HL-60 (cell line): ENCODE measurements around the gene CNN3.

Source experiments
- CTCF ChIP-seq: IDR thresholded peaks from one replicate; pipeline ENCODE4 v1.5.1; 2011; ENCODE audit warnings: low read length, control low read depth, inconsistent platforms; ENCODE audit not compliant: insufficient read depth
- GABPA ChIP-seq: IDR thresholded peaks from 2 replicates; pipeline ENCODE4 v1.6.1; 2012; ENCODE audit warnings: low read depth
- POLR2AphosphoS5 ChIP-seq: IDR thresholded peaks from 2 replicates; pipeline ENCODE4 v1.6.1; 2012; ENCODE audit warnings: low read depth
- REST ChIP-seq: IDR thresholded peaks from 2 replicates; pipeline ENCODE4 v1.6.1; 2012; ENCODE audit warnings: low read depth; ENCODE audit not compliant: insufficient replicate concordance

- TF ChIP-seq CTCF: no peak
- no peak for TF ChIP-seq POLR2AphosphoS5
- TF ChIP-seq REST: no peak
- TF ChIP-seq GABPA: no peak
Observed at GRCh38 chr1:94887603-94888171, 39.2 kb downstream of the CNN3 start.
